ENCODE measurements around the gene SUGCT. TPM values are rescaled to one million over a fixed set of nuclear protein-coding genes. Genes with fewer than 3 reads are reported as not detected.

The SUGCT gene
- total and polyA plus RNA-seq, 9 of the 15 experiments (the other 6 are each of a cell fraction or from before 2014, with no cell fraction given), result 0.58 to 2.5 (median 1.4) TPM

- Histone ChIP-seq H3K9me1 (ENCODE audit: control insufficient read depth, insufficient read depth, low read length) (no peaks in the 10 kb centered on the region), H3K36me3 (ENCODE audit: control insufficient read depth, insufficient read depth, low read length) (no peaks in the 10 kb centered on the region), H3K27me3 (ENCODE audit: control insufficient read depth in 2 of 2, insufficient read depth in 2 of 2, low read length in 2 of 2) (no peaks in the 10 kb centered on the region), H3K9ac (ENCODE audit: insufficient read depth in 1 of 2, low read depth in 2 of 2, low read length in 2 of 2) (no peak overlapping the region), H3K4me1 (replicated peaks in 1 of 2; ENCODE audit: control insufficient read depth in 2 of 2, insufficient read depth in 2 of 2, low read length in 2 of 2) (no peaks in the 10 kb centered on the region), H3K4me2 (ENCODE audit: insufficient read depth, low read length) (no peak overlapping the region), H4K20me1 (replicated peaks; ENCODE audit: control insufficient read depth, insufficient read depth, low read length) (no peaks in the 10 kb centered on the region), H3K4me3 (no peak overlapping the region), H3K79me2 (ENCODE audit: control insufficient read depth, insufficient read depth, low read length) (no peaks in the 10 kb centered on the region), H3K27ac (ENCODE audit: extremely low read depth, low read depth, low read length) (no peak overlapping the region), H2AFZ (ENCODE audit: low read depth, low read length) (no peak overlapping the region), H3K9me3 (replicated peaks; ENCODE audit: control insufficient read depth, insufficient read depth, low read depth, low read length) (no peaks in the 10 kb centered on the region)
- no peak for ATAC-seq
- in situ Hi-C loops (cut with MboI), result no loop called here
- POLR2A ChIA-PET, result no interaction called here
- no TSS peak for BruUV-seq (replicated peaks)
- CTCF ChIA-PET (ENCODE audit: low intra/inter-chr PET ratio), result no interaction called here
- no peak for TF ChIP-seq MYNN (IDR thresholded peaks at IDR 0.05)
- TF ChIP-seq MYNN (CRISPR knock-in tag; IDR thresholded peaks at IDR 0.05), result no peak
- no peak for TF ChIP-seq L3MBTL2 (IDR thresholded peaks at IDR 0.05)
- TF ChIP-seq MCM5 (IDR thresholded peaks at IDR 0.05; ENCODE audit: low read depth), result no peak
- no peak for FAIRE-seq
- intact Hi-C loops (cut with micrococcal nuclease), result no loop called here
- no peak for DNase-seq (ENCODE audit: extremely low read depth in 1 of 4, low spot score in 3 of 4)
Observed at GRCh38 chr7:40597517-40597916, 462.7 kb downstream of the SUGCT start.

GRCh38 chr7:40598915-40599314, 464.1 kb downstream of the SUGCT start:
- H3K4me1 ChIP-seq (replicated peaks in 1 of 2; ENCODE audit: control insufficient read depth in 2 of 2, insufficient read depth in 2 of 2, low read length in 2 of 2), result no peaks in the 10 kb centered on the region
- H3K4me3 ChIP-seq, result no peak overlapping the region
- in situ Hi-C loops (cut with MboI), result no loop called here
- H4K20me1 ChIP-seq (replicated peaks; ENCODE audit: control insufficient read depth, insufficient read depth, low read length), result no peaks in the 10 kb centered on the region
- H3K9me3 ChIP-seq (replicated peaks; ENCODE audit: control insufficient read depth, insufficient read depth, low read depth, low read length), result no peaks in the 10 kb centered on the region
- no TSS peak for BruUV-seq (replicated peaks)
- H2AFZ ChIP-seq (ENCODE audit: low read depth, low read length), result no peak overlapping the region
- intact Hi-C loops (cut with micrococcal nuclease), result no loop called here
- no peaks in the 10 kb centered on the region for H3K27me3 ChIP-seq (ENCODE audit: control insufficient read depth in 2 of 2, insufficient read depth in 2 of 2, low read length in 2 of 2)
- no peak overlapping the region for H3K27ac ChIP-seq (ENCODE audit: extremely low read depth, low read depth, low read length)
- H3K9me1 ChIP-seq (ENCODE audit: control insufficient read depth, insufficient read depth, low read length), result no peaks in the 10 kb centered on the region
- POLR2A ChIA-PET, result no interaction called here
- TF ChIP-seq MAFF (IDR thresholded peaks at IDR 0.05; ENCODE audit: low read length), result no peak
- no peak for TF ChIP-seq SREBF1 (IDR thresholded peaks at IDR 0.05; ENCODE audit: borderline replicate concordance, low read depth, low read length)
- no peak for TF ChIP-seq SMAD3 (CRISPR knock-in tag; conservative IDR thresholded peaks at IDR 0.05)
- no peak overlapping the region for H3K4me2 ChIP-seq (ENCODE audit: insufficient read depth, low read length)
- WGBS (ENCODE audit: insufficient coverage, low coverage, missing lambda C conversion rate), result under 1% methylated on average over 7 of the region's 7 CpGs
- CTCF ChIA-PET (ENCODE audit: low intra/inter-chr PET ratio), result no interaction called here
- H3K9ac ChIP-seq (ENCODE audit: insufficient read depth in 1 of 2, low read depth in 2 of 2, low read length in 2 of 2), result no peak overlapping the region
- H3K36me3 ChIP-seq (ENCODE audit: control insufficient read depth, insufficient read depth, low read length), result no peaks in the 10 kb centered on the region
- no peak for FAIRE-seq
- DNase-seq (ENCODE audit: extremely low read depth in 1 of 4, low spot score in 3 of 4), result no peak
- no peaks in the 10 kb centered on the region for H3K79me2 ChIP-seq (ENCODE audit: control insufficient read depth, insufficient read depth, low read length)
- ATAC-seq, result no peak

Measured in K562 (cell line).